Stimulated activated CD4-positive, alpha-beta T cell treated with anti-CD3 and anti-CD28 coated beads, Interleukin-2, amount 100 ng/mL, for 24 hours (primary cell): ENCODE data around the gene SEC16A.

Source experiments
- DNase-seq, 2 donors: peaks; one replicate each; pipeline ENCODE4 v3.0.0-alpha.2; 2020

Gene SEC16A

GRCh38 chr9:136504512-136505348, 21.9 kb upstream of the SEC16A start:
- DNase-seq, result no peak

GRCh38 chr9:136502940-136503550, 20.2 kb upstream of the SEC16A start:
- no peak for DNase-seq

GRCh38 chr9:136502196-136502595, 19.4 kb upstream of the SEC16A start:
- DNase-seq, result no peak

- no peak for DNase-seq
These were observed 18.8 kb upstream of the SEC16A start for GRCh38 chr9:136501686-136502085.

- DNase-seq, result no peak
These were observed 17.4 kb upstream of the SEC16A start for GRCh38 chr9:136499935-136500910.

GRCh38 chr9:136499071-136499934, 16.5 kb upstream of the SEC16A start:
- no peak for DNase-seq

GRCh38 chr9:136497916-136498695, 15.3 kb upstream of the SEC16A start:
- no peak for DNase-seq

GRCh38 chr9:136496801-136497620, 14.2 kb upstream of the SEC16A start:
- no peak for DNase-seq

GRCh38 chr9:136496181-136496580, 13.3 kb upstream of the SEC16A start:
- DNase-seq, result no peak

GRCh38 chr9:136495238-136495800, 12.5 kb upstream of the SEC16A start:
- DNase-seq, result no peak

- no peak for DNase-seq
These were observed 11.8 kb upstream of the SEC16A start for GRCh38 chr9:136494531-136495215.

- DNase-seq, result no peak
These were observed 11.2 kb upstream of the SEC16A start for GRCh38 chr9:136494012-136494411.

- no peak for DNase-seq
These were observed 10.7 kb upstream of the SEC16A start for GRCh38 chr9:136493567-136493971.

- DNase-seq, result no peak
These were observed 10.2 kb upstream of the SEC16A start for GRCh38 chr9:136492978-136493522.

GRCh38 chr9:136489731-136490130, 6.9 kb upstream of the SEC16A start:
- no peak for DNase-seq

- peak; percentile 80 to 83 for DNase-seq
These were observed 5.7 kb upstream of the SEC16A start for GRCh38 chr9:136488247-136489214.

GRCh38 chr9:136487672-136488071, 4.8 kb upstream of the SEC16A start:
- DNase-seq, result no peak
